Right ventricle myocardium inferior (tissue), 1 donor: ENCODE results near the gene NRROS. TPM values are rescaled to one million over a fixed set of nuclear protein-coding genes. Genes with fewer than 3 reads are reported as not detected.
"Not testable (repeated sequence)": the region's sequence is repeated elsewhere in the genome, so short reads cannot be mapped to it uniquely, and the experiment has no call there.

Source experiments
- ATAC-seq: fragments of 200-7000 bp; cut with Tn5 transposase; one replicate; pipeline ENCODE4 v1.9.1; 2020; ENCODE audit warnings: mild to moderate bottlenecking, moderate library complexity
- DNase-seq: peaks from one replicate; pipeline ENCODE4 v3.0.0; 2021; ENCODE audit errors: missing footprints
- intact Hi-C: fragments of 100-400 bp; cut with DNase I; formaldehyde crosslinking; loops from one replicate; pipeline ENCODE4 v1.11.0; 2022
- long read RNA-seq: library from polyadenylated mRNA; unstranded; transcript quantifications from one replicate; pipeline ENCODE4 v2.0.0, GENCODE V29; 2021
- total RNA-seq: library from RNA; stranded (reverse); fragmentation: NEBNext Ultra II Directional; extraction: Animal tissue kit (Norgen Biotek cat#: 25700); gene quantifications from one replicate; pipeline ENCODE4 v1.2.1, GENCODE V29; 2021
- donor health status: DM: no; HTN: yes; CAD: no; lungs with severe emphysema.

NRROS gene
- 3.1 TPM for total RNA-seq
- long read RNA-seq, result 0 reads

DNA sequence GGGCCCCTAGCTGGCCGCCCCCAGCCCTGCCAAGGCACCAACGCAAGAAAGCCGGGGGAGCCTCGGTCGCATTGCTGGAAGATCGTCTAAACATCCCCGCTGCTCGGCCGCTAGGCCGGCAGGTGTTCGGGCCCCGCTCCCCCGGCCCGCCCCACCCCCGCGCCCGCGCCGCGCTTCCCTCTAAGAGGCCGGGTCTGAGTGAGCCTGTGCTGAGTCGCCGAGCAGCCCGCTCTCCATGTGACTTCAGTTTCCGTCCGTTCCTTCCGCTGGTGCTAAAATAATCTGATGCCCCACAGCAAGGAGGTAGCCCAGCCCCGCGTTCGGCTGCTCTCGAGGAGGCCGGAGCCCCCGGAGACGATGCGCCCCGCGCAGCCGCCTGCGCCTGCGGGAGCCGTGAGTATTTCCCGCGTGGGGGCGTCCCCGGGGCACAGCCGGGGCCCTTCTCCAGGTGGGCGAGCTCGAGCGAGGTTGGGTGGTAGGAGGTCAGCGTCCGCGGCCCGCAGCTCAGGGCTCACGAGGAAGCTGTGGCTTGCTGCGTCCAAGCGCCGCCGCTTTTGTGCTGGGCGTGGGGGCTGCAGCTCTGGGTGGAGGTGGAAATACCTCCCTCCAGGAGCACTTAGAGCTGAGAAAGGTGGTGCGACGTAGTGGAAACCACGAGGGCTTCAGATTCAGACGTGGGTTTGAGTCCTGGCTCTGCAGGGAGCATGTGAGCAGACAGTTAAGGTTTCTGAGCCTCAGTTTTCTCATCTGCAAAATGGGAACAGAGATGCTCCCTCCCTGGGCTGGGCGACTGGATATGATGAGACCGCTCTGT, at the start of gene NRROS:
TSS of gene NRROS (plus strand) at position 212 of the 814 bp plus-strand sequence. CDS start 14,846 bp downstream, outside the sequence.
- intact Hi-C loops, result loop anchor here (5.0 kb wide), 1 partner anchor 33 kb away; no protein-coding TSS in a partner anchor
- peak; percentile 89 for DNase-seq
- peak; percentile 88 for ATAC-seq

DNA sequence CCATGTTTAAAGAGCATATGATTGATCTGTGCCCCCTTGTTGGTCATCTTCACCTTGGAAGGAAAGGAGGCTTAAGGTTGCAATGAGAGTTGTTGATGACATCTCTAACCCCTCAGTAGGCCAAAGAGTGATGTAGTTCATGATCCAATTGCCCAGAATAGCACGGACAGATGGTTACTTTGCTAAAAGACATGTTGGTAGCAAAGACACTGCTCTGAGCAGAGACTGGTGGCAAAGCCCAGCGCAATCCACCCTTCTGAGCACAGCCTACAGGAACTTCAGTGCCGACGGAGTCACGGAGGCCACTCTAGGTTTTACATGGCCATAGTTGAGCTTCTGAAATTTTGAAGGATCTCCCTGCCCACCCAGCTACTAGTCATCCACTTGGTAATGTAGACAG, 49.2 kb upstream of the NRROS start:
- intact Hi-C loops, result no loop called here
- no peak for DNase-seq
- ATAC-seq, result no peak

- no peak for ATAC-seq
- DNase-seq, result no peak
- intact Hi-C loops, result no loop called here
These were observed 43.1 kb upstream of the NRROS start for GRCh38 chr3:196596355-196596754.

- DNase-seq, ATAC-seq, intact Hi-C loops: not testable (repeated sequence)
These were observed 41.3 kb upstream of the NRROS start for GRCh38 chr3:196597971-196598733.

DNA sequence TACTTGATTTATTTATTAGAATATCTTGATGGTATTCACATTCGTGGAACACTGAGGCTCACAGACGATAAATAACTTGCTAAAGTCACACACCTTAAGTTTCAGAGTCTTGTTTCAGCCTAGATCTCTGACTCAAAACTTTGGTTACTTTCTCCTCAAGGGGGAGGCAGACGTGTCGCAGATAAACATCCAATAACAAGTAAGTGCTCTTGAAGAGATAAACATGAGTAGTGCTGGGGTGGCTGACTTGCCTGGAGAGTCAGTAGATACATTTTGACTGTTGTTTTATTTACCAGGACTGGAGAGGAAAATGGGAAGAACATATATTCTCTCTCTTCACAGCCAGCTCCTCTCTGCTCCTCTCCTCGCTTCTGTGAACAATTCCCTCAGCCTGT, 39.8 kb upstream of the NRROS start:
- no peak for ATAC-seq
- no peak for DNase-seq
- intact Hi-C loops, result no loop called here

- no peak for DNase-seq
- intact Hi-C loops, result no loop called here
- ATAC-seq, result no peak
These were observed 39.1 kb upstream of the NRROS start for GRCh38 chr3:196600359-196600758.

DNA sequence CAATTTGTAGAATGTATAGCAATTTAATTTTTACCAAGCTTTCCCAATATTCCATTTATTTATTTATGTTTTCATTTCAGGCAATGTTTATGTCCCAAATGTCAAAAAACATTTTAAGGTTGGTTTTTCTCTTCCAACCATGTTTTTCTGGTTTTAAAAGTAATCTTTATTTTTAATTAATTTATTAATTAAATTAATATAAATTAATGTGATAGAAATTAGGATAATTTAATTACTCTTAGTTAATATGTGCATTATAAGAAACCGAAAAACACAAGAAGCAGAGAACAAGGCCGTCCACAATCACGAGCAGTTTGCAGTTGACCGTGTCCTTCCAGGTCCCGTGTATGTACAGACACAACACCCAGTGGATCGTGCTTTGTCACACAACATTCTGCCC, 36.8 kb upstream of the NRROS start:
- intact Hi-C loops, result no loop called here
- DNase-seq (no peak), ATAC-seq (no peak)

GRCh38 chr3:196603683-196604082, 35.8 kb upstream of the NRROS start:
- no peak for DNase-seq
- intact Hi-C loops, result no loop called here
- no peak for ATAC-seq

- DNase-seq (no peak), ATAC-seq (no peak)
- intact Hi-C loops, result no loop called here
These were observed 34.9 kb upstream of the NRROS start for GRCh38 chr3:196604548-196604947.

GRCh38 chr3:196608693-196609092, 30.8 kb upstream of the NRROS start:
- ATAC-seq, result no peak
- DNase-seq, result no peak
- intact Hi-C loops, result loop anchor here (1.0 kb wide), 1 partner anchor 77 kb away; no protein-coding TSS in a partner anchor

DNA sequence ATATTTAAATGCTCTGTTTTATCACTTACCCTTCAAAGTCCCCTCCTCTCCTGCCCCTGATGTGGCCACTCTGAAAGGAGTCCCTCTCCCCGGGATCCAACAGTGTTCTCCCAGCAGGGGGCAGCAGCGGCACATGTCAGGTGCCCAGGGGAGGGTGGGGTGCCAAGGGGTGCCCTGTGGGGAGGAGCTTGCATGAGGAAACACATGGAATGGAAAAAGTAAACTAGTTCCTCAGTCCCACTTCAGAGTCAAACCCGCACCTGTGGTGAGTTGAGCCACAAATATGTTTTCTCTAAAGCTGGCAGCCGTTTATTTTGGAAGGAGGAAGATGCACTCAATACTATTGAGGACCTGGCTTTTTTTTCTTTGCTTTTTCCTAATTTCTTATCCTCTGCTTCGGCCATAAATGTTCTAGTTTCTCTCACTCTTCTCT, 30.1 kb upstream of the NRROS start:
- DNase-seq, result peak; percentile 95
- intact Hi-C loops, result loop anchor here (1.0 kb wide), 1 partner anchor 76 kb away; no protein-coding TSS in a partner anchor
- ATAC-seq, result peak; percentile 85

DNA sequence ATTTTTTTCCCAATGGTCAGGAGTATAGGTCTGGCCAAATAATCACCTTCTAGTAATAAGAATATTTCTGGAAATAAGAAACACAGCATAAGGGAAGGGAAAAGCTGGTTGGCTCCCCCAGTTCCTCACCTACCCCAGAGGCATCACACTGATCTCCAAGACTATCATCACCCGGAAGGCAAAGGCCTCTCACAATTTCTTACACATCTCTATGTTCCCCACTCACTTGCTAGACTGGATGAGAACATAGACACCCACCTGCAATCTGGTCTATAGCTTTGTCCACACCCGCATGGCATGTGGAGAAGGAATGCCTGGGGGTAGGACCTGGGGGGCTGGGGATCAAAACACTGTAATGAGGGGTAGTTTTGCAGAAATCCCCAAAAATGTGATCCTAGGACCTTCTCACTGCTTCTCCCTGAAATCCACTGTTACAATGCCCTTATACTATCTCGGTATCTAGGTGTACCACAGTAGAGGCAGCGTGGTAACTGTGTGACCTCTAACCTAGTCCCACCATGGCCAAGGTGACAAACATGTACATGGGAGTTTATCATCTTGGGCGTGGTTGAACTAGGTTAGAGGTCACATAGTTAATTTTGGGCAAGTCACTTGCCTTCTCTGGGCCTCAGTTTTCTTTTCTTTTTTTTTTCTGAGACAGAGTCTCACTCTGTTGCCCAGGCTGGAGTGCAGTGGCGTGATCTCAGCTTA, 29.5 kb upstream of the NRROS start:
- intact Hi-C loops, result loop anchor here (1.0 to 2.0 kb wide), 2 partner anchors 23 to 75 kb away; no protein-coding TSS in a partner anchor
- ATAC-seq (no peak), DNase-seq (no peak)

DNA sequence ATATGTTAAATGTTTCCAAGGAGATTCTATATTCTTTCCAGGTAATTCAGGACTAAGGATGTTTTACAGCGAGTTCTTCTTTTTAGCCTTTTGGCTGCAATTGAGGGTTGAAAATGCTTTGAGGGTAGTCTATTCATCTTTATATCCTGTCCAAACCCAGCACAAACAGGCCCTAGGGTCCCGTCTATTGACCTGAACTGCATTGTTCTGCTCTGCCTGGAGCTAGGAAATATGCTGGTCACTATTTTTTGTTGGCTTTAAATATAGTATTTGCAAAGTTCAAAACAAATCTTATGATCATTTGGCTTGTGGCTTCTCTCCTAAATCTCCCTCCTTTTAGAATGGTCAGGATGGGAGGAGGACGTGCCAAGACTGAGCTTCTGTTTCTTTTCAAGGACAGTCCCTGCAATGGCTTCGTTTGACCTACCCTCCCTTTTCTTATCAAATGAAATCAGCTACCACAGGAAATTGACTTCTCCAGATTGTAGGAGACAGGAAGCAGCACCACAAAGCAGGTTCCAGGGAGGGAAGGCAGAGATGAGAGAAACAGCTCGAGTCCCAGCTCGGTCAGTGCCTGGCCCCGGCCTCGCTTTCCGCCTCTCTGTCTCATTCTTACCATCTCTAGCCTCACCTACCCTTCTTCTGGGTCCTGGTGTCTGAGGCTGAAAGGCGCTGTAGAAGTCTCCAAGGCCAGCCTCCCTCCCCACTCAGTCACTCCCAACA, 27.6 kb upstream of the NRROS start:
- ATAC-seq, result no peak
- no peak for DNase-seq
- intact Hi-C loops, result loop anchor here (2.0 kb wide), 1 partner anchor 21 kb away; no protein-coding TSS in a partner anchor

DNA sequence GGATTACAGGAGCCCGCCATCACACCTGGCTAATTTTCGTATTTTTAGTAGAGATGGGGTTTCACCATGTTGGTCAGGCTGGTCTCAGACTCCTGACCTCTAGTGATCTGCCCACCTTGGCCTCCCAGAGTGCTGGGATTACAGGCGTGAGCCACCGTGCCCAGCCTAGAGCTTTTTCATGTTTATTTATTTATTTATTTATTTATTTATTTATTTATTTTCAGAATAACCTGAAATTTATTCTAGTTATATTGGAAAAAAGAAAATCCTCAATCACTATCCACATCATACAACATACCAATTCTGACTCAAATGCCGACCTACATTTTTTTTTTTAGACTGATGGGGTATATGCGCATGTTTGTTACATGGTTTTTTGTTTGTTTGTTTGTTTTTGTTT, 24.3 kb upstream of the NRROS start:
- intact Hi-C loops, ATAC-seq, DNase-seq: not testable (repeated sequence)

- intact Hi-C loops, result no loop called here
- DNase-seq, result no peak
- no peak for ATAC-seq
These were observed 22.2 kb upstream of the NRROS start for GRCh38 chr3:196617256-196617655.

GRCh38 chr3:196619223-196619622, 20.3 kb upstream of the NRROS start:
- intact Hi-C loops, result no loop called here
- ATAC-seq, result no peak

GRCh38 chr3:196619627-196620026, 19.9 kb upstream of the NRROS start:
- intact Hi-C loops, DNase-seq, ATAC-seq: not testable (repeated sequence)

More at GRCh38 chr3:196619223-196619622, 20.3 kb upstream of the NRROS start:
- DNase-seq, result no peak

- DNase-seq (no peak), ATAC-seq (peak; percentile 16)
- intact Hi-C loops, result no loop called here
These were observed 19.3 kb upstream of the NRROS start for GRCh38 chr3:196620161-196620604.
